Measurements from ENCODE around the gene ENPEP.

GRCh38 chr4:110475881-110476818, at the start of gene ENPEP:
- TF ChIP-seq CTCF (IDR thresholded peaks at IDR 0.05), result no peak
- no peak for TF ChIP-seq EP300 (IDR thresholded peaks at IDR 0.05)
